ENCODE data around the gene XPO5. TPM values are rescaled to one million over a fixed set of nuclear protein-coding genes. Genes with fewer than 3 reads are reported as not detected.
A peak's percentile ranks its signal among the peaks of the same experiment; 100 is the strongest.

Gene XPO5
- total RNA-seq, 4 donors from 2014 or later: 17.6 to 34.9 (median 26.5) TPM

GRCh38 chr6:43493230-43493629 is 82.6 kb downstream of the XPO5 start:
- TF ChIP-seq CTCF (IDR thresholded peaks at IDR 0.05): no peak
- TF ChIP-seq POLR2A (IDR thresholded peaks at IDR 0.05): no peak
- peaks cover 0 to 37% (median 0%) of the 10 kb centered on the region in 4 donors for H3K27me3 ChIP-seq
- no peaks in the 10 kb centered on the region for H3K9me3 ChIP-seq
- no peak overlapping the region for H3K4me3 ChIP-seq
- no peak for DNase-seq
- peaks cover 0 to 20% (median 4%) of the 10 kb centered on the region in 3 donors for H3K36me3 ChIP-seq
- intact Hi-C loops (cut with DNase I): no loop called here
- 59 to 76% methylated on average over 2 of the region's 2 CpGs for WGBS, 2 donors
- H3K27ac ChIP-seq: peak overlapping the region in 3 of 4 donors; percentile 1 to 69 (median 28)
- H3K4me1 ChIP-seq: peaks cover 0 to 47% (median 18%) of the 10 kb centered on the region in 3 donors

- H3K4me1 ChIP-seq: peaks cover 0 to 47% (median 18%) of the 10 kb centered on the region in 3 donors
- no peak for DNase-seq
- intact Hi-C loops (cut with DNase I): no loop called here
- H3K27ac ChIP-seq: peak overlapping the region in 3 of 4 donors; percentile 28 to 69 (median 46)
- H3K36me3 ChIP-seq: peaks cover 0 to 14% (median under 1%) of the 10 kb centered on the region in 3 donors
- peaks cover 0 to 40% (median 0%) of the 10 kb centered on the region in 4 donors for H3K27me3 ChIP-seq
- H3K4me3 ChIP-seq: no peak overlapping the region
- H3K9me3 ChIP-seq: no peaks in the 10 kb centered on the region
- 30 to 40% methylated on average over 2 to 3 of the region's 3 CpGs for WGBS, 2 donors
- TF ChIP-seq CTCF (IDR thresholded peaks at IDR 0.05): no peak
Measured at GRCh38 chr6:43492673-43493072, 83.2 kb downstream of the XPO5 start.

GRCh38 chr6:43491750-43492661 is 83.8 kb downstream of the XPO5 start:
- DNase-seq: no peak
- intact Hi-C loops (cut with DNase I): no loop called here
- H3K4me3 ChIP-seq: no peak overlapping the region

GRCh38 chr6:43490523-43490939 is 85.3 kb downstream of the XPO5 start:
- Histone ChIP-seq H3K36me3 (peaks cover 0 to 17% (median 0%) of the 10 kb centered on the region in 3 donors), H3K9me3 (no peaks in the 10 kb centered on the region), H3K27ac (no peak overlapping the region), H3K4me1 (peaks cover 0 to 30% (median 12%) of the 10 kb centered on the region in 3 donors), H3K27me3 (peaks cover 0 to 62% (median 0%) of the 10 kb centered on the region in 4 donors), H3K4me3 (no peak overlapping the region)
- intact Hi-C loops (cut with DNase I): no loop called here
- no peak for TF ChIP-seq POLR2A (IDR thresholded peaks at IDR 0.05)
- TF ChIP-seq CTCF (IDR thresholded peaks at IDR 0.05): no peak
- DNase-seq: no peak
- 86 to 87% methylated on average over 5 of the region's 6 CpGs for WGBS, 2 donors

More at GRCh38 chr6:43491750-43492661, 83.8 kb downstream of the XPO5 start:
- 40 to 58% methylated on average over 1 to 4 of the region's 10 CpGs for WGBS, 2 donors
- peaks cover 0 to 12% (median 0%) of the 10 kb centered on the region in 3 donors for H3K36me3 ChIP-seq
- peak overlapping the region in 3 of 4 donors; percentile 28 to 69 (median 46) for H3K27ac ChIP-seq
- peaks cover 0 to 47% (median 0%) of the 10 kb centered on the region in 4 donors for H3K27me3 ChIP-seq
- no peaks in the 10 kb centered on the region for H3K9me3 ChIP-seq
- H3K4me1 ChIP-seq: peaks cover 0 to 43% (median 18%) of the 10 kb centered on the region in 3 donors
- no peak for TF ChIP-seq POLR2A (IDR thresholded peaks at IDR 0.05)
- no peak for TF ChIP-seq CTCF (IDR thresholded peaks at IDR 0.05)
